Esophagus squamous epithelium (tissue), 5 donors: ENCODE data around the gene BORA. TPM values are rescaled to one million over a fixed set of nuclear protein-coding genes. Genes with fewer than 3 reads are reported as not detected.

Experiments
- DNase-seq: peaks from one replicate; lab custom pipeline; 2025; lab: John Stamatoyannopoulos, UW
- H3K27ac ChIP-seq, 4 donors: fragments of 200-600 bp; sonication (generic); one replicate each; pipeline ENCODE4 v1.5.1; 2016 to 2019; ENCODE audit warnings: mild to moderate bottlenecking in 1 of 4
- H3K27me3 ChIP-seq, 4 donors: fragments of 200-600 bp; sonication (generic); 1 replicate in 3 of 4; 2 replicates in 1 of 4; pipeline versions ENCODE4 v1.5.1 to v1.6.0; 2017 to 2021; ENCODE audit warnings: antibody characterized with exemption in 1 of 4
- H3K36me3 ChIP-seq, 3 donors: fragments of 200-600 bp; sonication (generic); one replicate each; pipeline ENCODE4 v1.5.1; 2016 to 2019
- H3K4me1 ChIP-seq, 3 donors: fragments of 200-600 bp; sonication (generic); one replicate each; pipeline ENCODE4 v1.5.1; 2017 to 2019
- H3K4me3 ChIP-seq, 4 donors: fragments of 200-600 bp; sonication (generic); 1 replicate in 3 of 4; 2 replicates in 1 of 4; pipeline ENCODE4 v1.5.1; 2016 to 2019; ENCODE audit warnings: mild to moderate bottlenecking in 2 of 4, moderate library complexity in 1 of 4
- H3K9me3 ChIP-seq, 3 donors: fragments of 200-600 bp; sonication (generic); one replicate each; pipeline ENCODE4 v1.5.1; 2016 to 2019
- POLR2A ChIP-seq, 4 donors: fragments of 450-650 bp; IDR thresholded peaks; one replicate each; pipeline ENCODE4 v1.6.1; 2017; ENCODE audit warnings: antibody characterized with exemption in 4 of 4, mild to moderate bottlenecking in 4 of 4, moderate library complexity in 3 of 4
- WGBS, 2 donors: methylation state at CpG; one replicate each; pipeline ENCODE4 v1.1.5; 2018; 5-methylcytosine and 5-hydroxymethylcytosine counted together
- intact Hi-C: fragments of 100-400 bp; cut with DNase I; formaldehyde crosslinking; loops from one replicate; pipeline ENCODE4 v1.15.0; 2022
- total RNA-seq, 4 donors: library from RNA; depleted of rRNA; stranded (reverse); fragments of >200 nt; gene quantifications; one replicate each; pipeline ENCODE4 v1.1.0, GENCODE V29; 2016
- TF ChIP-seq, protein P1 (sequence below), 6 experiments: fragments of 450-650 bp in 4 of 6; fragments of 200-600 bp in 2 of 6; sonication (generic) in 2 of 6; IDR thresholded peaks; one replicate each; pipeline ENCODE4 v1.5.1; 2016 to 2019; ENCODE audit warnings: antibody characterized with exemption in 6 of 6, mild to moderate bottlenecking in 4 of 6, moderate library complexity in 4 of 6
- donor health status: DM: yes; HTN: yes; CAD: no.

Gene BORA
- total RNA-seq, 4 donors from 2014 or later, result 5.2 to 8.7 (median 6.2) TPM

DNA sequence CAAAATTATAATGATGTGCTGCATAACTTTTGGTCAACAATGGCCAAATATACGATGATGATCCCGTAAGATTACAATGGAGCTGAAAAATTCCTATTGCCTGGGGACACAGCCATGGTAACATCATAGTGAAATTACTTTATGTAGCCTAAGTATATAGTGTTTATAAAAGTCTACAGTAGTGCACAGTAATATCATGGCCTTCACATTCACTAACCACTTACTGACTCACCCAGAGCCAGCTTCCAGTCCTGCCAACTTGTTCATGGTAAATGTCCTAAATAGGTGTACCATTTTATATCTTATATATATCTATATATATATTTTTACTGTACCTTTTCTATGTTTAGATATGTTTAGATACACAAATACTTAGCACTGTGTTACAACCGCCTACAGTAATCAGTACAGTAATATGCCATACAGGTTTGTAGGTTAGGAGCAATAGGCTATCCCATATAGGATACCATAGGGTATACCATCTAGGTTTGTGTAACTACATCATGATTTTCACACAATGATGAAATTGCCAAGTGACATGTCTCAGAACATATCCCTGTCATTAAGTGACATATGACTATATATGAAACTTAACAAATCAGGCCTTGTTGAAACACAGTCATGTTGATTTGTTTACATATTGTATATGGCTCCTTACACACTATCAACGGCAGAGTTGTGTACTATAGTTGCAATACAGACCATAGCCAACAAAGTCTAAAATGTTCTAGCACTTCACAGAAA, 30.2 kb downstream of the BORA start:
- Histone ChIP-seq H3K4me3 (no peak overlapping the region), H3K4me1 (no peaks in the 10 kb centered on the region), H3K27ac (no peak overlapping the region), H3K36me3 (peaks cover 10 to 99% (median 35%) of the 10 kb centered on the region in 3 donors), H3K9me3 (no peaks in the 10 kb centered on the region), H3K27me3 (no peaks in the 10 kb centered on the region)
- TF ChIP-seq, protein P1, sequence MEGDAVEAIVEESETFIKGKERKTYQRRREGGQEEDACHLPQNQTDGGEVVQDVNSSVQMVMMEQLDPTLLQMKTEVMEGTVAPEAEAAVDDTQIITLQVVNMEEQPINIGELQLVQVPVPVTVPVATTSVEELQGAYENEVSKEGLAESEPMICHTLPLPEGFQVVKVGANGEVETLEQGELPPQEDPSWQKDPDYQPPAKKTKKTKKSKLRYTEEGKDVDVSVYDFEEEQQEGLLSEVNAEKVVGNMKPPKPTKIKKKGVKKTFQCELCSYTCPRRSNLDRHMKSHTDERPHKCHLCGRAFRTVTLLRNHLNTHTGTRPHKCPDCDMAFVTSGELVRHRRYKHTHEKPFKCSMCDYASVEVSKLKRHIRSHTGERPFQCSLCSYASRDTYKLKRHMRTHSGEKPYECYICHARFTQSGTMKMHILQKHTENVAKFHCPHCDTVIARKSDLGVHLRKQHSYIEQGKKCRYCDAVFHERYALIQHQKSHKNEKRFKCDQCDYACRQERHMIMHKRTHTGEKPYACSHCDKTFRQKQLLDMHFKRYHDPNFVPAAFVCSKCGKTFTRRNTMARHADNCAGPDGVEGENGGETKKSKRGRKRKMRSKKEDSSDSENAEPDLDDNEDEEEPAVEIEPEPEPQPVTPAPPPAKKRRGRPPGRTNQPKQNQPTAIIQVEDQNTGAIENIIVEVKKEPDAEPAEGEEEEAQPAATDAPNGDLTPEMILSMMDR (IDR thresholded peaks at IDR 0.05), result no peak
- TF ChIP-seq POLR2A (IDR thresholded peaks at IDR 0.05), result no peak
- DNase-seq, result no peak
- intact Hi-C loops, result no loop called here
- 57 to 70% methylated on average over 4 of the region's 4 CpGs for WGBS, 2 donors

DNA sequence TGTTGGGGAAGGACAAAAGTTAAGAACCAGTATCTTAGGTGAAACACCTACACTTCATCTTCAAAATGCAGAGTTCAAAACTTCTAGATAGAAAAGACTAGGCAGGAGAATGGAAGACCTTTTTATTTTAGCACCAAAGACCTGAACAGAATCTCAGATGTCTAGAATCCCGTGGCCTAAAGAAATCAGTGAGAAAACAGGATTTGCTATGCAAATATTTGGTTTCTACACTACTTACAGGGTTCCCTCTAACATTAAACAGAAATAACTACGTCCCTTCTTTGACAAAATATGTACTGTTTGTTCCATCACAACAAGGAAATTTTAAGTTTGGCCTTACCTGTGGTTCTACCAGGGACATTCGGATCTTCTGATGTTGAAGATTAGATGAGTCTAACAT, 32.5 kb downstream of the BORA start:
- WGBS, 2 donors, result 83 to 87% methylated on average over 3 of the region's 3 CpGs
- Histone ChIP-seq H3K27me3 (no peaks in the 10 kb centered on the region), H3K4me3 (no peak overlapping the region), H3K9me3 (no peaks in the 10 kb centered on the region), H3K27ac (no peak overlapping the region), H3K4me1 (no peaks in the 10 kb centered on the region), H3K36me3 (peaks cover 10 to 99% (median 38%) of the 10 kb centered on the region in 3 donors)
- TF ChIP-seq POLR2A (IDR thresholded peaks at IDR 0.05), result no peak
- TF ChIP-seq, protein P1 (IDR thresholded peaks at IDR 0.05), result no peak
- DNase-seq, result no peak
- intact Hi-C loops, result no loop called here

GRCh38 chr13:72763411-72763810, 35.7 kb downstream of the BORA start:
- Histone ChIP-seq H3K4me3 (no peak overlapping the region), H3K9me3 (no peaks in the 10 kb centered on the region), H3K27me3 (no peaks in the 10 kb centered on the region), H3K27ac (no peak overlapping the region), H3K4me1 (no peaks in the 10 kb centered on the region), H3K36me3 (peaks cover 7 to 100% (median 53%) of the 10 kb centered on the region in 3 donors)
- 64 to 68% methylated on average over 2 of the region's 2 CpGs for WGBS, 2 donors
- intact Hi-C loops, result no loop called here
- TF ChIP-seq, protein P1 (IDR thresholded peaks at IDR 0.05), result no peak
- no peak for TF ChIP-seq POLR2A (IDR thresholded peaks at IDR 0.05)
- no peak for DNase-seq

DNA sequence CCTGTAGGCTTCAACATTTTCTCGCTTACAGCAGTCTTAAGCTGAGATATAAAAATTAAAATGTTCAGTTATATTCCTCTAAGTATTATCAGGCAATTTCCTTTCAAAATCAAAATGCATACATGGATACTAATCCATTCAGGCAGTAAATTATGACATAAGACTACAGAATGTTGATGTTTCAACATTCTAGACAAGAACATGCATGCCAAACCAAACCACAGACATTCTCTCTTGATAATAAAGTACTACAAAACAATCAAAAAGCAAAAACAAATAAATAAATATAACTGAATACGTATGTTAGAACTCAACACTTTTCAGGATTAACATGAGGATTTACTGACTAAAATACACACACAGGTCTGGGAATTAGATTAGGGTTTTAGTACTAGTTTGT, 46.3 kb downstream of the BORA start:
- Histone ChIP-seq H3K27me3 (no peaks in the 10 kb centered on the region), H3K4me1 (peaks cover 3 to 11% (median 3%) of the 10 kb centered on the region in 3 donors), H3K36me3 (peaks cover 12 to 94% (median 34%) of the 10 kb centered on the region in 3 donors), H3K9me3 (no peaks in the 10 kb centered on the region), H3K27ac (no peak overlapping the region), H3K4me3 (no peak overlapping the region)
- TF ChIP-seq, protein P1 (IDR thresholded peaks at IDR 0.05), result no peak
- TF ChIP-seq POLR2A (IDR thresholded peaks at IDR 0.05), result no peak
- intact Hi-C loops, result no loop called here
- DNase-seq, result no peak
- WGBS, 2 donors, result 65 to 68% methylated on average over 2 of the region's 2 CpGs
